NCI-H1417 (cell line): ENCODE data around the gene FCHO2.
A peak's percentile ranks its signal among the peaks of the same experiment; 100 is the strongest.

Experiments used
- DNase-seq, 3 experiments: peaks; one replicate each; lab custom pipeline; 2025; lab: John Stamatoyannopoulos, UW

Gene FCHO2

DNA sequence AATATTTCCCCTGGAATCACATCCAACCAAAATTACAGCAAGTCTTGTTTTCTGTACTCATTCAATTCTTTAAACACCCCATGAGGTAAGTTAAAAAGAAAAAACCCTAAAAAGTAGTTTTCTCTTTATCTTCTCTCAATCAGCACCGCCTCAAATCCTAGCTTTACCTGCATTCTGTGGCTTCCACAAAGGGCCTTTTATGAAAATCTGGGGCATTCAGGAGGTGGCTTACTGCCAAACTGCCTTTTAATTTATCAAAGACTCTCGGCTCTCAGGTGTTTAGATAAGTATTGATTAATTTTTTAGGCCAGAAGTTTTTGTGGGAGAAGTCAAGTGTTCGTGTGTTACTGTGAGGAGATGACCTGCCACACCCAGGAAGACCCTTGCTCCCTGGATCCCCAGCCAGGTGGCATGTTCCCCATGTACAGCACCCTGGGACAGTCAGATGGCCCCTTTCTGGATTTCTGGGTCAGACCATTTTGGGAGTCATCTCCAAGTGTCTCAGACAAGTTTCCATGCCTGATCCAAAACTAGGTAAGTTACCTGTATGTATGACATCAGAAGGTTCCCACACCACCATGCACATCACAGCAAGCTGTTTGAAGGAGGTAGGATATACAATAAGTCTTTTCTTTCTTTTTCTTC lies 158.3 kb downstream of the FCHO2 start:
- DNase-seq = no peak

DNA sequence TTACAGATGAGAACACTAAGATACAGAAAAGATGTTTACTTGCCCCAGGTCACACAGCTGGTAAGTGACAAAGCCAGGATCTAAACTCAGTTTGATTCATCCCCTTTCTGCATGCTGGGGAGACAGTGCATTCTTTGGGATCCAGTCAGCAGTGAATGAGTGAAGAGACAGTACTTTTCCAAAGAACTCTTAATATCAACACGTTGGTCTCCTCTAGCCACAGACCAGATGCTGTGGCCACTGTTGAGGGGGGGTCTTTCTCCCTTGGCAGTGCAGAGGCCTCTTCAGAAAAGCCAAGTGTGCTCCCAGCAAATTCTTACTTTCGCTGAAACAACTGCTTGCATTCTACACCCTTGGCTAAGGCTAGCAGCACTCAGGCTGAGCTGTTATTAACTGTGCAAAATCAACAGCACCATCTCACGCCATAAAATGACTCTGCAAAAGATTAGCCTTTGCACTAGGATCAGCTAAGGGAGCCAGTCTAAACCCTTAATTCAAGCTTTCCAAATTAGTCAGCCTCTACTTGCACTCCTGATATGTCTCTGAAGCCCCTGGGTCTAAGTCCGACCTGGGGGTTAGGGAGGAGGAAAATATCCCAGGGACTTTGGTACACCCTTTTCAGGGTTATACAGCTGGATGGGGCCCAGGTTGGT lies 159.7 kb downstream of the FCHO2 start:
- no peak for DNase-seq

DNA sequence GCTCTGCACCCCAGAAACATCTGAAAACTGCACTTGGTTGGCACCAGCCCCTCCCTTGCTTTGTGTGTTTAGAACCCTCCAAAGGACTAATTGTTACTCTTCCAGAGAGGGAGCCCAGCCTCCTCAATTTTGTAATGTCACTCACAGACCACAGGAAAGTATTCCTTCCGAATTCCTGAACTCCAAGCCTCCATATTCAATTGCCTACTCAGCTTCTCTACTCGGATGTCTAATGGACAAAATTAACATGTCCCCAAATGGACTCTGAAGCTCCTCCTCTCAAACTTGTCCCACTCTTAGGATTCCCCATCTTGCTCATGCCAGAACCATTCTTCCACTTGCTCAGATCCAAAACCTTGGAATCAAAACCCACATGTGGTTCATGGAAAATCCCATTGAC lies 160.7 kb downstream of the FCHO2 start:
- DNase-seq = no peak

DNA sequence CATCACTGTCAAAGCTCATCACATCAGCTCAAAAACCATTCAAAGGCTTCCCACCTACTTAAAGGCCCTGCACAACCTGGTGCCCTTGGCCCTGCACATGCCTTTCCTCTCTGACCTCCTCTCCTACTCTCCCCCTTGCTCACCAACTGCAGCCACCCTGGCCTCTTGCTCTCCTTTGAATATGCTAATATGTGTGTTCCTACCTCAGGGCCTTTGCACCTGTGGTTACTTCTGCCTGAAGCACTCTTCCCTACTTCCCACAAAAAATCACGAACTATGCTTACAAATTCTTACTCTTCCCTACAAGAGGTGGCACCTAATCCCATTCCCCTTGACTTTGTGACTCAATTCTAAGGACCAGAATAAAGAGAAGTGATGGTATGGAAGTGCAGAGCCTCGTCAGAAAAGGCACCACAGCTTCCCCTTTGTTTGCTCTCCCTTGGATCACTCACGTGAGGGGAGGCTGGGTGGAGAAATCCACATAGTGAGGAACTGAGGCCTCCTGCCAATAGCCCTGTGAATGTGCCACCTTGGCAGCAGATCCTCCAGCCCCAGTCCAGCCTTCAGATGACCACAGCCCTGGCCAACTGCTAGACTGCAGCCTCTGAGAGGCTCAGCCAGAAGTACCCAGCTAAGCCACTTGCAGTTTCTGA lies 161.4 kb downstream of the FCHO2 start:
- DNase-seq = no peak

DNA sequence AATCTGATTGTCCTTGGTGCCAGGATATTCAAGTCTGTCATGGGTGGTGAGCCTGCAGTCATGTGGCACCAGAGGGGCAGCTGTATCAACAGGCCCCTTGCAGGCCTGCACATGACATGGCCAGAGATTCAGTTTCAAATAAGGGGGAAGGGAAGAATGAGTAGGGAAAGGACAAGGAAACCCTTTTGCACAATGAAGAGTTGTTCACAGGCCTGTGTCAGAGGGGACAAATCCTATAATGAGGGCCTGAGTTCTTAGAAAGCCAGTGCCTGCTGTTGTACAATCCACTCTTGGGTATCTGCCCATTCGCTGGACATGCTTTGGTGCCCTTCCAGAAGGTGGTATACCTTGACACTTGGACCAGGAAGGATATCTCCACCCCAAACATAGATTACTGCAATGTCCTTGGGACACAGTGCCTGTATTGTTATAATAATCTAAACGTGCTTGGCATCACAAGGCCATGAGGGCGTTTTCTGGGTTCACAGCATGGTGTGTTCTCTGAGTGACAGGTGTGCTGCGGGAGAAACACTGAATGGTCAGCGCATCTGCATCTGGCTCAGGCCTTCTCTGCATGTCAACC lies 162.6 kb downstream of the FCHO2 start:
- peak in 2 of 3 experiments; percentile 2 to 7 for DNase-seq

DNA sequence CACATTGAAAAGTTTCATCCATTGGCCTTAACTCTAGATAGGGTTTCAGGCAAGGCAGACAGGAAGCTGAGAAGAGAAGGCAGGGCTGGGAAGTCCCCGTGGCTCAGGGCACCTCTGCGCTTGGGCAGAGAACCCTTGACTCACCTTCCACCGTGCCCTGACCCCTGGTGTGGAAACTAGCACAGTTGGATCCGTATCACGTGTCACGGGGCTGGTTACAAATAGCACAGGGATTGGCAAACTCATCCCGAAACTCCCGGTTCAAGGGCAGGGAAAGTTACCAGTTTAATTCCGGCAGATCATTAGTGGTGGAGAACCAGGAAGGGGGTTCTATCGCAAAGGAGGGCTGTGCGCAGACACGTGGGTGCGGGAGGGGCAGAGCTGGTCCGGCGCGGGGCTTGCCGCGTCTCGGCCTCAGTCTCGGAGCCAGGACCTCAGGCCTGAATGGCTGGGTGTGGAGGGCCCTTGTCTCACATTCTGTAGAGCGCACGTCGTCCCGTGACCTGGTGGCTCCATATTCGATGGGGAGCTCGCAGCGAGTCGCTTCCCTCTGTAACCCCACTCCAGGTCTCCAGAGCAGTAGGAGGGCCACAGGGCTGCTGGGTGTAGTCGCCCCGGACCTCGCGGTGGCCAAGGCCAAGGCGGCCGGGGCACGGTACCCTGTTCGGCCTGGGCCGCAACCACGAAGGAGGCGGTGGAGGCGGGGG lies 163.8 kb downstream of the FCHO2 start:
- no peak for DNase-seq

DNA sequence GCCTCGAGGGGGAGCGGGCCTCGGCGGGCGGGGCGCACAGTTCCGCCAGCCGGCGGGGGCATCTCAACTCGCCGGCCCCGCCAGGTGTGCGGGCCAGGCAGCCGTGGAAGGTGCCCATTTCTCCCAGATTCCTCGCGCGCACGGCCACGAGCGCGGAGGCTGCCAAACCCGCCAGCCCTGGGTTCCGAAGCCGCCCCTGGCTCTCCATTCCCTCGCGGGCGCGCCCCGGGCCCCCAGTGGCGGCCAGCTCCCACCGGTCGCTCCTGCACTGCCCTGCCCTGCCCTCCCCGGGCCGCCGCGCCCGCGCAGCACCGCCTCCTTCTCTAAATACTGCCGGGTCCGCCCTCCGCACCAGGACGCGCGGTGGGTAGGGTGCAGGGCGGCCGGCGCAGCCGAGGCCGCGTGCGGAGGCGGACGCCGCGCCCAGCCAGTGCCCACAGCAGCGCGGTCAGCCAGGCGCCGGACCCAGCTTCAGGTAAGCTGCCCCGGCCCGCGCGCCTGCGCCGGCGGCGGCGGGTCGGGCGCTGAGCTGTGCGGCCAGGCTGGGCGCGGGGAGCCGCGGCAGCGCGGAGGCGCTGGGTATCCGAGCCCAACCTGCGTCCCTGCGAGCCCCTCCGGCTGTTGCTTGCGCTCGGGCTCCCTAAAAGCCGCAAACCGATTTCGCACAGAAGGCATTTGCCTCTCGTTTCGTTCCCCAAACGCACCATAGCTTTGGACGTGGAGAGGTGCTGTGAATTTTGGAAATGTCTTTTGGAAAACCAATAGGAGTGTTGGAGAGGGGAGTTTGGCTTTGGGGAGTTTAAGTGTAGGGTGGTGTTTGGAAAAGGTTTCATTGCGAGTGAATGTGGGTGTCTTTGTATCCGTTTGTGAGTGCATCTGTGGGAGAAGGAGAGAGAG lies 164.6 kb downstream of the FCHO2 start, which contains the start of gene TMEM171:
TMEM171 (plus strand) TSS at position 354 of the 897 bp plus-strand sequence. CDS start 2,799 bp downstream, outside the sequence.
- no peak for DNase-seq

DNA sequence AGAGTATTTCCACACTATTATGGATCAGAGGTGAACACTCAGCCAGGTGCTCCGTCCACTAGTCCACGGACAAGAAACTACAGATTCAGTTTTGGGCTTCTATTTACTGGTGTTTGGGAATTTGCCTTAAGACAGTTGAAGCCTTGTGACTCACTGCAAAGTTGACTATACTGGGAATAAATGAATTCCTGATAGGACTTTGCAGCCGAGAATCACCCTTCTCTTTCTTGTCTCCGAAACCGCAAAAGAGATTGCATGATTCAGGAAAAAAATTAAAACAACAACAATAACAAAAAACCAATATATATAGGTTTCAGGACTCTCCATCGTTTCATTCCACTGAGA lies 165.2 kb downstream of the FCHO2 start:
- no peak for DNase-seq

DNA sequence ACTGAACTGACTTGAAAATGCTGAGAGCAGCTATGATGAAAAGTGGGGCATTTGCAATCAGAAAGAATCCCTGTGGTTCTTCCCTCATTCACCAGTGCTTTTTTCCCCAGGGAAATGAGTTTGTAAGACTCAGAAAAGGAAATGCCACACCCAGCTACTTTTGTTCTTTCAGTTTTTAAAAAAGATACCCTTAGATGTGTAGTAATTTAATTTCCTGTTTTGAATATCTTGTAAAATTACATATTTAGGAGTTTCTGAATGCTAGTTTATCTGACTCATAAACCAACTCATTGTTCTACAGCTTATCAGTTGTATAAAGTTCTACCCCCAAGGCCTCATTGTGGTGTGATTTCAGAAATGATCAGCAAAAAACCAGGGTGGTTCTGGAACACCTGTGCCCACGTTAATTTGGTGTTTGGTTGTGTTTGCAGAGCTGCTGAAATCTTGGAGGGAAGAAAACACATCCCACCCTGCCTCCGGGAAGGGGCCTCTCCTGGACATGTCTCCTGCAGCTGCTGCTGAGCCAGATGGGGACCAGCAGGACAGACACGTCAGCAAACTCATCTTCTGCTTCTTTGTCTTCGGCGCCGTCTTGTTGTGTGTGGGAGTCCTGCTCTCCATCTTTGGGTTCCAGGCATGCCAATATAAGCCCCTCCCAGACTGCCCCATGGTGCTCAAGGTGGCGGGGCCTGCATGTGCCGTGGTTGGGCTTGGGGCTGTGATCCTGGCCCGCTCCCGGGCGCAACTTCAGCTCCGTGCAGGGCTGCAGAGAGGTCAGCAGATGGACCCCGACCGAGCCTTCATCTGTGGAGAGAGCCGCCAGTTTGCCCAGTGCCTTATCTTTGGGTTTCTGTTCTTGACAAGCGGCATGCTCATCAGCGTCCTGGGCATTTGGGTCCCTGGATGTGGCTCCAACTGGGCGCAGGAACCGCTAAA lies 167.3 kb downstream of the FCHO2 start:
- no peak for DNase-seq

DNA sequence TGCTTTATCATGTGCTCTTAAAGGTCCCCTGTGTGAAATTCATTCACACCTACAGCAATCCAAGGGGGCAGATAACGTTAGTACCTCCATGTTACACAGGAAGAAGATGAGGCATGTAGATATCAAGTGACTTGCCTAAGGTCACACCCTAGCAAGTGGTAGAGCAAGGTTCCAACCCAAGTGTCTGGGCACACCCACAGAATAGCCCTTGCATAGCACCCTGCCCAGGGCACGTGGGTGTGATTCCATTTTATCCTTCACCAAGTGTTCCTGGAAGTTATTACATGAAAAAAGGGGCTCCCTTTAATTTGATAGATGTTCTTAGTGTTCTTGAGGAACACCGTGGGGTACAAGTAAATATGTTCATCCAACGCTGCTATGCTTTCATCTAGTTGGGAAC lies 169.4 kb downstream of the FCHO2 start:
- no peak for DNase-seq

DNA sequence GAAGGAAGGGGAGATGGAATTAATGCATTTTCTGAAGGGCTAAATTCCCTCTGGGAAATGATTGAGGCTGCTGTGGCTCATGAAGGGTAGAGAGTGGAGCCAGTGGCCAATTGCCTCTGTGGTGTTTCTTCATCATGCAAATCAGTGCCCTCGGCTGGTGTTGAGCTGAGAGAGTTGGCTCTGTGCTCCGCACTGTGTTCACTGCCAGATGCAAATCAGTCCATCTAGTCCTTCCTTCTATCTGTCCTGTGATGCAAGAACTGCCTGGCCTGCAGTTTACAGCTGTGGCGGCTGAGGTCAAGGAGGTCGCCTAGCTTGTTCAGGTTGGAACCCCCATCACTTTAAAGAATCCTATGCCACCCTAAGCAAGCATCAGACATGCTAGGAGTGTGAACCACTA lies 170.5 kb downstream of the FCHO2 start:
- no peak for DNase-seq

DNA sequence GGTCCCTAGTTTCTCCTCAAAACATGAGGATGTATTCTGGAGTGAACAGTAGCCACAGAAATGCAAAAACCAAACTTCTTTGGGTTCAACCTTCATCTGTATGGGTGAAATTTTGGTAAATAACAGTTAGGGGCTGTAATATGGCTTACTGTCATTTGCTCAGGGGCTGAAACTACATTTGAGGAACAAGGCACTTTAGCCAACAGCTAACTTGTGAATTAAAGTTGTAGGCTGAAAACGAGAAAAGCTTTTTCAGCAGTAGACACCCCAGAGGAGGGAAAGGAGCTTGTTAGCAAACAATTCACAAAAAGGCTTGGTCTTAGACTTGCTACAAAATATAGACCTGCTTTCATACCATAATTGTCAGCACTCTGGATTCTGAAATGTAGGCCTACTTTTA lies 171.1 kb downstream of the FCHO2 start:
- no peak for DNase-seq

DNA sequence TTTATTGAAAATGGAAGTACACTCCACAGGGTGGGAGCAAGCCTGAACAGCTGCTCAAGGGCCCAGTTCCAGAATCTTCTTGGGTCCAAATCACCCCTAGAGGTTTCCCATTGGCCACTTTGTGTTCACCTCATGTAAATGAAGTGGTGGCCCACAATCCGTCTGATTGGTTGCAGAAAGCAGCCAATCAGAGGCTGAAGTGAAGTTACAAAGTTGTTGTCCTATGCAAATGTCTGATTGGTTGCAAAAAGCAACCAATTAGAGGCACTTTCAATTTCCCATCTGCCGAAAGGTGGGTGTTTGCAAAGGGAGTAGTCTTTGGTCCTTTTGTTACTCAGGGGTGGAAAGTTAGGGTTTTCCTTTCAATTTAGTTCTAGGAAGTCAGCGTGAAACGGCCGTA lies 173.3 kb downstream of the FCHO2 start:
- DNase-seq = no peak

DNA sequence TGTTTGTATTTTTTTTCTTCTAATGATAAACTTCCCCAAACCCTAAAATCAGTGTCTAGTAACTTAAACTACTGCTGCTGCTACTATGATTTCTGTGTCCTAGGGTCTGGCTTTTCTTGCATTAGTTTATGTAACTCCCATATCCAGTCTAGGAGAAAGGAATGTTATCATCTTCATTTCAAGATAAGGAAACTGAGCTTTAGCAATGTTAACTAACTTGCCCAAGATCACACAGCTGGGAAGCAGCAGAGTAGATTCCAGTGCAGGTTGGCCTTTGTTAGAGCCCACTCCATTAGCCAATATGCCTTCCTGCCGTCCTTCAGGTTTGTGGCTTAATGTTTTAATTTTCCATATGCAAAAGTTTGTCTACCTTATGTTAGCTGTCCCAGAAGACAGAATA lies 175.0 kb downstream of the FCHO2 start:
- DNase-seq = no peak

DNA sequence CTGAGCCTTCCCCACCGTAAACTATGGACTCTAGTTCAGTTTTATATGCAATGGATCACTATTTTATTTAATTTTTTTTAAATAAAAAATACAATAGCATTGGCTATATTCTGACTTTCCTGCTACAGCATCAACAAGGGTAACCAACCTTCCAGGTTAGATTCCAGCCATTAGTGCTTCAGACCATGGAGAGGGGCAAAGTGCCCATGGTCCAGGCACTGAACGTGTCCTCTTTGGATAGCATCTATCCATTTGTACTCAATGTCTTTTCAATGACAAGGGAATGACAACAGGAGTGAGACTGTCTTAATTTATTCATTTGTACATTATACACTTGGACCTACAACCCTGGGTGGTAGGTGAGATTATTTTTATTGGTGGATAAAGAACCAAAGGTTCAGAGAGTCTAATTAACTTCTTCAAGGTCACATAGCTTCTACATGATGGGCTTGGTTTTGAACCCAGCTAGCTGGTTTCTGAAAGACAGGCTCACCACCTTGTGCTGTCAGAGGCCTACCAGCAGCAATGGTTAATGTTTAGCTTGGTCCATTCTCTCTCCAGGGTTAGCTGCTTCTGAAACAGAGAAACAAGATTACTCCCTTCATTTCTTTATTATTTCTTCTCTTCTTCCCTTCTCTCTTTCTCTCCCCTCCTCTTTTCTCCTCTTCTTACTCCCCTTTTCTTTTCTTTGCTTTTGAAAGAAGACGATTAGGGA lies 176.0 kb downstream of the FCHO2 start:
- no peak for DNase-seq

DNA sequence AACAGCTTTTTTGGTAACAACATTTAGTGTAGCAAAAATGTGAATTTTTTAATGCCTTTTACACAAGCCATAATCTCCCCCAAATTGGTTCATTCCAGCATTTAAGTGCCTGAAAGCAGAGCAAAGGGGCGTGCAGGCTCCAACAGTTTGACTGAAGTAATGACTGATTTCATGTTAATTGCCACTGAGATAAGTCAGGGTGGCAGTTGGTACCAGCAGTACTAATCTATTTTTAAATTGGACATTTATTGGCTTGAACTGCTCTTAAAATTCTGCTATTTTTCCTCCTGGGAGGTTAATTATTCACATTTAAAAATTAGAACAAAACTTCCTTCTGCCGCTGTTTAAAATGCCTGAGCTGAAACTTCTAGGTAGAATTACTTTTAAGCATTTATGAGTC lies 176.9 kb downstream of the FCHO2 start:
- DNase-seq = no peak

DNA sequence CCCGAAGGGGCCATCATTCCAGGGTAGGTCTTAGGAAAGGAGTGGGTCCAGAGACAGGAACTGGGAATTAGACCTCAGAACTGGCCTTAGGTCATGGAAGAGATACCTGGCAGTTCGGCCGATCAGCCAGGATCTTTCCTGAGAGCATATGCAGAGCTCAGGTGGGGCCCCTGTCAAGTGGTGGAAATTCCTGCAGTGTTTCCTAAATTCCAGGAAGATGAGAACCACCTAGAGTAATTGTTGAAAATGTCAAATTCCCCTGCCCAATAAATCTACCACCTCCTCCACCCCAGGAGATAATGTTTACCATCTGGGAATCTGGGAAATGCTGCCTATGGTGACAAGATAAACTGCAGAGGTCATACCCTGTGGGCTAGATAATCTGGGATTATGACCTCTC lies 179.2 kb downstream of the FCHO2 start:
- DNase-seq = no peak

DNA sequence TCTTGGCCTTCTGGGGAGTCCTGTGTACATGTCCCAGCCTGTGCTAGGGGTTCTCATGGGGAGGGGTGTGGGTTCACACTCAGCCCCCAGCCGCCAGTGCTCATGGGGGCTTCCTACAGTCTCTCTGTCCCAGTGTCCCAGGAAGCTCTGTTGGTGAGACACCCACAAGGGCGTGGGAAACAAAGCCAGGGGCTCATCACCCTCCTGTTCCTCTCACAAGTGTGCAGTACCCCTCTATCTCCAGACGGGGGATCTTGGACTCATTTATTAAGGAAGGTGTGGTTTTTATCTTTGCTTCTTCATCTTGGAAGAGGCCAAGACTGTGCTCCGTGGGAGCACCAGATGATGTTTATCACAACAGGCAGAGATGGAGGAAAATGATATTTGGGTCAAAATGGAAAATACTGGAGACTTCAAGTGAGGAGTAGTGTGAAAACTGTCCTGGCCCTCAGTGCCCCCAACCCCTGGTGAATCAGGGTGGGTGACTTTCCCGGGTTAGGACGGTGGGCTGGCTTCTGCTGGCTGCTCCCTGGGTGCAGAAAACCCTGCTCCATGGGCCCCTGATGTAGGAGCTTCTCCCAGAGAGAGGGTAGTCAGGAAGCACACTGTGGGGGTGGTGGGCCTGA lies 179.7 kb downstream of the FCHO2 start:
- peak in 1 of 3 experiments; percentile 29 for DNase-seq

DNA sequence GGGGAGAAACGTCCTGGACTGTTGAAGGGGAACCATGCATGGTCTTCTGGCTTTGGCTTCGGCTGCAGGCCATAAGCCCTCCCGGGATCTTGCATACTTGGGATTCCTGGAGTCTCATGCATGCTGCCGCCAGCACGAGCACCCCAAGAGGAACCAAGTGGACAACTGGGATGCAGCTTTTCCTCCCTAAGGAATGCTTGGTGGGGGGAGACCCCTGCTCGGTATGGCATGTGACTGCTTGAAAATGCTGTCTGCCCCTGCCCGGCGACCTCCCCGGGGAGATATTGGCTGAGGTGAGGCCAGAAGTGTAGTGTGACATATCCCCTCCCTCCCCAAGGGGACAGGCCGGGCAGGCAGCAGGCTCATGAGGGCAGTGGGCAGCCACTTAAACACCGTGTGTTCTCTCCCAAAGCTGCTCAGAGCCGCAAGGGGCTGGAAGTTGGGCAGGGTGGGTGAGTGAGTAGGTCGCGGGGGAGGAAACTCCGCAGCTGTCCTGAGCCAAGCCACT lies 180.3 kb downstream of the FCHO2 start:
- DNase-seq = no peak
